Coronary artery (tissue), 2 donors: ENCODE data around the gene KHDRBS2.

Source experiments
- DNase-seq: peaks from one replicate; pipeline ENCODE4 v3.0.0-alpha.2; 2017; ENCODE audit warnings: low spot score
- H3K27ac ChIP-seq, 2 donors: fragments of 200-600 bp; sonication (generic); one replicate each; pipeline ENCODE4 v1.5.1; 2016 to 2019
- H3K4me3 ChIP-seq: fragments of 200-600 bp; sonication (generic); 2 replicates; pipeline ENCODE4 v1.5.1; 2016; ENCODE audit warnings: mild to moderate bottlenecking, moderate library complexity
- CTCF ChIP-seq: fragments of 200-600 bp; sonication (generic); IDR thresholded peaks from one replicate; pipeline ENCODE4 v1.5.1; 2019; ENCODE audit warnings: antibody characterized with exemption

KHDRBS2 gene

GRCh38 chr6:62202078-62202477 lies 83.9 kb downstream of the KHDRBS2 start:
- Histone ChIP-seq H3K4me3 (no peak overlapping the region), H3K27ac (no peak overlapping the region)
- TF ChIP-seq CTCF: no peak
- no peak for DNase-seq

GRCh38 chr6:62192593-62192992 lies 93.4 kb downstream of the KHDRBS2 start:
- Histone ChIP-seq H3K27ac (no peak overlapping the region), H3K4me3 (no peak overlapping the region)
- no peak for DNase-seq
- no peak for TF ChIP-seq CTCF

- no peak overlapping the region for H3K27ac ChIP-seq
- H3K4me3 ChIP-seq: no peak overlapping the region
- DNase-seq: no peak
- TF ChIP-seq CTCF: no peak
Measured at GRCh38 chr6:62175195-62175594, 110.8 kb downstream of the KHDRBS2 start.

- TF ChIP-seq CTCF: no peak
Measured at GRCh38 chr6:62174548-62174947, 111.5 kb downstream of the KHDRBS2 start.

GRCh38 chr6:62167736-62168135 lies 118.3 kb downstream of the KHDRBS2 start:
- no peak for DNase-seq
- Histone ChIP-seq H3K27ac (no peak overlapping the region), H3K4me3 (no peak overlapping the region)
- no peak for TF ChIP-seq CTCF

More at GRCh38 chr6:62174548-62174947, 111.5 kb downstream of the KHDRBS2 start:
- Histone ChIP-seq H3K27ac (no peak overlapping the region), H3K4me3 (no peak overlapping the region)
- no peak for DNase-seq

- TF ChIP-seq CTCF: no peak
- H3K4me3 ChIP-seq: no peak overlapping the region
- no peak for DNase-seq
- H3K27ac ChIP-seq: no peak overlapping the region
Measured at GRCh38 chr6:62162858-62163257, 123.2 kb downstream of the KHDRBS2 start.

GRCh38 chr6:62152796-62153195 lies 133.2 kb downstream of the KHDRBS2 start:
- TF ChIP-seq CTCF: no peak
- DNase-seq: no peak
- Histone ChIP-seq H3K27ac (no peak overlapping the region), H3K4me3 (no peak overlapping the region)
